EH (cell line): Measurements from ENCODE around the gene JMJD7.

Experiments
- DNase-seq: peaks from one replicate; pipeline ENCODE4 v3.0.0-alpha.2; 2015; ENCODE audit warnings: low read depth

The JMJD7 gene

DNA sequence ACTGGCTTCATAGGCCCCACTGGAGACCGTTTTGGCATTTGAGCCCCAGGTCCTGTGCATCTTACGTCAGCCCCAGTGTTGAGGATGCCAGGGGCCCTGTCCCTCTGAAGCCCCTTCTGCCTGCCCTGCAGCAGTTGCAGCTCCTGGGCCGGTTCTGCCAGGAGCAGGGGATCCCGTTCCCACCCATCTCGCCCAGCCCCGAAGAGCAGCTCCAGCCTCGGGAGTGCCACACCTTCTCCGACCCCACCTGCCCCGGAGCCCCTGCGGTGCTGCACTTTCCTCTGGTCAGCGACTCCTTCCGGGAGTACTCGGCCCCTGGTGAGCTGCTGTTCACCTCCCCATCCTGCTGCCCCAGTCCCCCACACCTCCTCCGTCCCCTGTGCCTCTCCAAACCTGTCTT, 19.3 kb downstream of the JMJD7 start:
- DNase-seq: no peak

DNA sequence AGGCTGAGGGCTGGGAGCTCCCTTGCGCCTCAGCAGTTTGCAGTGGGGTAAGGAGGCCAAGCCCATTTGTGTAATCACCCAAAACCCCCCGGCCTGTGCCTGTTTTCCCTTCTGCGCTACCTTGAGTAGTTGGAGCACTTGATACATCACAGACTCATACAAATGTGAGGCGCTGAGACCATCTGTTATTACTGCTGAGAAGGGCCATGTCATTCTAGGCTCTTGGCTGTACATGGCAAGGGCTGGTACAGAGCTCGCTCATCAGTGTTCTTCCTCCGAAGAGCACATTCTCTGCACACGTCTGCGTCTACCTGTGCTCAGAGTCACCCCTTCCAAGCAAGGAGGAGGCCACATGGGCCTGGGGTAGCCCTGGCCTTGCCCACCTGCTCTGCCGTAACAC, 20.1 kb downstream of the JMJD7 start:
- no peak for DNase-seq

DNA sequence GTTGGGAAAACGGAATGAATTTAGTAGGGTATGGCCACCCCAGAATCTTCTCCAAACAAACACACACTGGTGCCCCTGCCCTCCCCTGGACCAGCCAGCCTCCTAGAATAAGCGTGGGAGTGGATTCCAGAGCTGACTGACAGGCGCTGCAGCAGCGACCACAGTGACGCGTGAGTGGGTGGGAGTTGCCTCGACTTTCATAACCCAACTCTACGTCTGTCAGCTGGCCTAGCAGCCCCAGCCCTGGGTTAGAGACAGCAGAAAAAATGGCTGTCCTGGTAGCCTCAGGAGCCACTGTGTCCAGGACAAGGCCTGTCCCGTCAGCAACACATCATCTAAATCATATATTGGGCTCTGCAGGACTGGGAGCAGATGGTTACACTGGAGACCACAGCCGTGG, 20.7 kb downstream of the JMJD7 start:
- no peak for DNase-seq

DNA sequence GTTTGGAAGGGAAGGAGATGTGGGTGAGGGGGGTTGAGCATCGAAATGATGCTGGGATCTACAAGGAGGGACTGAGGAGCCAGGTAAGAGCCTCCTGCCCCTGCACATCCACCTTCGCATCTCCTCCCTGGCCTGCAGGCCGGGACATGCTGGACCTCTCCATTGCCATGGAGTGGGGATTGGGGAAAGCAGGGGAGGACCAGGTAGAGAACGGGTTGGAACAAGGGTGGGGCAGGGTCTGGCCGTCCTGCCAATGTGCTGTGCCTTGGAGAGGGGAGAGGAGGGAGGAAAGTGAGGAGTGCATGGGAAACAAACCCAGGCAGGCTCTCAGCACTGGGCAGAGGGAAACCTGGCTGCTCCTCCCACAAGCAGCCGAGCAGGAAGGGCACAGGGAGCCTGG, 21.3 kb downstream of the JMJD7 start:
- DNase-seq: no peak

DNA sequence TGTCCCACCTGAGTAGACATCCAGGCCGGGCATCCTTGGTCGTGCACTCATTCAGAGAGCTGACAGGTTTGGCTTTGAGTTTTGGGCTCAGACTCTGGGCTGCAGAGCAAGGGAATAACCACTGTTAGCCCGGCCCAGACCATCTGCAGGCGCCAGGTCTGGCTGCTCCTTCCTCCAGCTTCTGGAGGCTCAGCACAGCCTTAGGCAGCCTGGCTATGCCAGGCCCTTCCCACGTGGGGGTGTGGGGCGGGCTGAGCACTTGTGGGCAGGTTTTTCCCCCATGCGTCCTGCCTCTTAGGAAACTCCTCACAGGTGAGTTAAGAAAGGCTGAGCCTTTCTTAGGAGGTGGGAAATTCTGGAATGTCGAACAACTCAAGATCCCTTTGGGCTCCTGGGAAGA, 22.0 kb downstream of the JMJD7 start:
- DNase-seq: no peak

DNA sequence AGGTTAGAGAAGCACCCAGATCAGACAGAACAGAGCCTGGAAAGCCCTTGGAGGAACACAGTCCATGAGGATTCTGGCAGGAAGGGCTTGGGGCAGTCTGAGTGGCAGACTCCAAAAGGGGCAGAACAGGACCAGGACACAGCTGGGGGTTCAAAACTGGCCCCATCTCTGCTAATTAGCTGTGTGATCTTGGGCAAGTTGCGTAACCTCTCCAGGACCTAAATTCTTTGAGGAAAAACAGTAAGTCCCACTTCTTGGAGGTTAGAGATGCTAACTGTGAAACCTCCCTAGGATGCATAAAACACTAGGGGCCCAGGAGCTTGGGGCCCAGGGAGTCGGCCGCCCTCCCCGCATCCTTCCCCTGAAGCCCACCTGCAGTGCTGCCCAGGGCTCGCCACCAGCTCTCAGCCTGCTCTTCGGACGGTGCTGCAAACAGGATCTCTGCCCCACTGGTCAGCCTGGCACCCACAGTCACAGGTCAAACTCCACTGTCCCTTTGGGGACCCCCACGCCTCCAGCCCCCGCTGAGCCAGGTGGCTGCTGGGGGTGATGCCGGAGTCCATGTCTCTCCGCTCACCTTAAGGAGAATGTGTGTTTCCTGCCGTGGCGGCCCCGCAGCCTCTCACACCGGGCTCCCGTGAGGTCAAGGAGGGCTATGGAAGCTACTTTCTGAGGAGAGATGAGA, 22.7 kb downstream of the JMJD7 start:
- no peak for DNase-seq

DNA sequence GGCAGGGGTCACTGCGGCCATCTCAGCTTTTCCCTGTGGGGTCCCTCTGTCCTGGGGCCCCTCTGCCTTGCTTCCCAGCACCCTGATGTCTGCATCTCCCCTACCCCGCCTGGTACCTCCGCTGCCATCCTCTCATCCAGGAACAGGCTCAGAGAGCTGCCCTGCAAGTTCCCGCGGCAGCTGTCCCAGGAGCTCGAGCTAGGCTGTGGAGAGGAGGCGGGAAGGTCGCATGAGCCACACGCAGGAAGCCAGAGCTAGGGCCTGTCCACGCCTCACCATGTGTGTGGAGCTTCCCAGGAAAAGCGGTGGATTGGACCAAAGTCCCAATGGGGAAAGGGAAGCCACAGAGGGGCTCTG, 23.3 kb downstream of the JMJD7 start:
- no peak for DNase-seq

DNA sequence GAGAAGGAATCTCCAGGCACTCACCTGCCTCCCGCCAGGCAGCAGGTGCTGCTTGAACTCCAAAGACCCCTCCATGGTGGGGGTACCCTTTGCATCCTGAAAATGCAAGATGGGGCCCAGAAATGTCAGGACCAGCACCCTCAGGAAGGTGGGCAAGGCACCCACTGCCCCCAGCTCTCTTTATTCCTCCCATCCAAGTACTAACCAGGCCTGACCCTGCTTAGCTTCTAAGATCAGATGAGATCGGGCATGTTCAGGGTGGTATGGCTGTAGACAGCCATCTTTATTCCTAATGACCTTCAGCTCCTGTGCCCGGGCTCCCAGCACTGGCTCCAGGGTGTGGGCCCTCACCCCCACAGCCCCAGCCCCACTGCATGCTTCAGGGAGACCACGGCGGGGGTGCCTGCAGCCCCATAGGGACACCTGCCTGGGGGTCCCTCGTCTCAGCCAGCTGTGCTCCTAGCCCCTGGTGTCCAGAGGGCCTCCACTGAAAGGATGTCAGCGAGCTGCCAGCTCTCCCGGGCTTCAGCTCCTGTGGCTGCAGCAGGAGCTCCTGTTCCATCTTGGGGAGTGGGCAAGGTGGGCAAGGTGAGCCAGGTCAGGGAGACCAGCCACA, 24.0 kb downstream of the JMJD7 start:
- no peak for DNase-seq

DNA sequence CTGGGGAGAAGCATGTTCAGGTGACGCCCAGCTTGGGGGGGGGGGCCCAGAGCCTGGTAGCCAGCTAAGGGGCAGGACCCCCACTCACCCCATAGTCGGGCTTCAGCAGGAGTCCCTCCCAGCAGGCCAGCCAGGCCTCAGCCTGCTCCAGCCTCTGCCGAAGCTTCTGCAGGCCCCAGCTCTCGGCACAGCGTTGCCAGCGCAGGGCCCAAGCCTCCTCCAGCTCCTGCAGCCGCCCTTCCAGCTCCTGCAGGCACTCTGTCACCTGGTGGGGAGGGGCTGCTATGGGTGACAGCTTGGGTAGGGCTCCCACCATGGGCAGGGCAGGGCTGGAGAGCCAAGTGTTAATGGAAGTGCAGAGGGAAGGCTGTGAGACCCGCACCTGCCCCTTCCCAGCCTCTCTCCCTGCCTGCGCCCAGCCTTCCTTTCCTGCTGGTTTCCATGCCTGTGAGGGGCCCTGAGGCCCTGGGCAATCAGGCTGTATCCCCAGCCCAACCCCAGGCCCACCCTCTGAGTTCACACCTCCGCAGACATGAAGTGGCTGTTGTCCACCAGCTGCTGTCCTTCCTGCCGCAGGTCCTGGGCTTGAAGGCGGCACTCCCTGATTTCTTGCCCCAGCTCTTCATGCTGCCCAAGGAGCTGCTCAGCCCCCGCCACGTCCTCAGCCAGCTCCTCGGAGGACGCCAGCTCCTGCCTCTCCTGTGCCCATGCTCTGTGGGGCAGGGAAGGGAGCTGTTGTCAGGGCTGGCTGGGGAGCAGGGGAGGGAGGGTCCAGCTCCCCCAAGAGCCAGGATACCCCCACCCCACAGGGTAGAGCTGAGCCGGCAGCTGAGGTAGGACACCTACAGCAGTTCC, 25.1 kb downstream of the JMJD7 start:
- no peak for DNase-seq

DNA sequence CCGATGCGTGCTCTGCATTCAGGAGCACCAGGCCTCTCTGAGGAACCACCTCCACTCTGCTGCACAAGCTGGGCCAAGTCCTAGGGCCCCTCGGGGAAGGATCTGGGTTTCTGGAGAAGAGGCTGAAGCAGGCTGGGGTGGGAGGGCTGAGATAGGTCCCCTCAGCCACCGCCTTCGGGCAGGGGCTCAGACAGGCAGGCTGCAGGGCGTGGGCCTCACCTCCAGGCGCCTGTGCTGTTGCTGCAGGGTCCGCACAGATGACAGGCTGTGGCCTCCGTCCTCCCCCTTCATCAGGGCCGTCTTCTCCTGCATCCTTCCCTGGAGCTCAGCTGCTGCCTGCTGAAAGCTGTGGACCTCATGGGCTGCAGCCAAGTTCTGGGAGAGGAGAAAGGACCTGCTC, 25.9 kb downstream of the JMJD7 start:
- no peak for DNase-seq

DNA sequence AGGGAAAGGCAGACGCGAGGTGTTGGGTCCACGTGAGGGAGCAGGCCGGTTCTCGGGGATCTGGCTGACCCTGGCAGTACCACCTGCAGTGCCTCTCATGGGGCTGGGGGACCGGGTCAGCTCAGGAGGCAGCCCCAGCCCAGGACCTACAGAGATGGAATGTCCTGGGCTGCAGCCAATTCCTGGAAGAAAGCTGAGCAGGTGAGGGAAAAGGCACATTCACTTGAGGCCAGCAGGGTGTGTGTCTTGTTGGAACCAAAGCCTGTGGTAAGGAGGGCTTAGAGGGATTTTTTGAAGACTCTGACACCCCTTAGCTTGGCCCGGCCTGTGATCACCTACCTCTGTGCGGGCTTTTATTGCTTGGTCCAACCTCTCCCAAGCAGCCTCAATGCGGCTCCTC, 26.6 kb downstream of the JMJD7 start:
- DNase-seq: no peak

DNA sequence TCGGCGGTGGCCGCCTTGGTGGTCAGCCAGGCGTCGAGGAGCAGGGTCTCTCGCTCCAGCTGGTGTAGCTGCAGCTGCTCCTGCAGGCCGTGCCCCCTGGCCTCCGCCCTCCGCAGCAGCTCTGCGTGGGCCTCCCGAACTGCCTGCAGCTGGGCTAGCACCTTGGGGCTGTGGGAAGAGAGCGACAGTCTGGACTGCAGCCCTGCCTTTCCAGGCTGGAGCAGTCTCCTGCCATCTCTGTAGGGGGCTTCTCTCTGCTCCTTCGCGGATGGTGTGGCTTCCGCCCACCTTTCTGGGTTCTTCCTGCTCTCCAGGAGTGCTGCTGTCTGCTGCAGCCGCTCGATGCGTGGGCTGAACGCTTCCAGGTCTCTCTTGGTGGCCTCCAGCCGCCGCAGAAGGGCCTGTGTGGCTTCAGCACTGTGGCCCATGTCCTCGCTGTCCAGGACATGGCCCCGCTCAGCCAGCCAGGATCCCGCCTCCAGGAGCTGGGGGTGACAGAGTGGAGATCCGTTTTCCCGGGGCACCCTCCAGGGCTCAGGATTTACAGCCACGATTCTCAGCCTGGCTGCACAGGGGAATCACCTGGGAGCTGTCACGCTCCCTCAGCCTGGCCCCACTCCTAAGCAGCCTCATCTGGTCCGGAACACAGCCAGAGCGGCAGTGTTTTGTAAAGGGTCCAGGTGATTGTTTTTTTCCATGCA, 27.5 kb downstream of the JMJD7 start:
- DNase-seq: no peak

DNA sequence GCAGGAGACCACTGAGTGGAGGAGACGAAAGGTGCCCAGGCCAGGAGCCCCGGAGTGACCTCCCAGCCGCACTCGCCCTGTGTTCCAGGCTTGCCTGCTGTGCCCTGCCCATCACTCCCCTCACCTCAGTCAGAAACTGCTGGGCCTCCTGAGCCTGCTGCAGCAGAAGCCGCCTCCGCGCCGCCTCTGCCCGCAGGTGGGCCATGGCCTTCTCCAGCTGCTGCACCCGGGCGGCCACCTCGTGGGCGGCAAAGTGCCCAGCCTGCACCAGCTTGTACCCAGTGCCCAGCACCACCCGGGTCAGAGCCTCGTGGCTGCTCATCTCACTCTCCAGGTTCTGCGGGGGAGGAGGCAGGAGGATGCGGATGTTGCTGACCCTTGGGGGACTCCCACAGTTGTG, 28.4 kb downstream of the JMJD7 start:
- no peak for DNase-seq

DNA sequence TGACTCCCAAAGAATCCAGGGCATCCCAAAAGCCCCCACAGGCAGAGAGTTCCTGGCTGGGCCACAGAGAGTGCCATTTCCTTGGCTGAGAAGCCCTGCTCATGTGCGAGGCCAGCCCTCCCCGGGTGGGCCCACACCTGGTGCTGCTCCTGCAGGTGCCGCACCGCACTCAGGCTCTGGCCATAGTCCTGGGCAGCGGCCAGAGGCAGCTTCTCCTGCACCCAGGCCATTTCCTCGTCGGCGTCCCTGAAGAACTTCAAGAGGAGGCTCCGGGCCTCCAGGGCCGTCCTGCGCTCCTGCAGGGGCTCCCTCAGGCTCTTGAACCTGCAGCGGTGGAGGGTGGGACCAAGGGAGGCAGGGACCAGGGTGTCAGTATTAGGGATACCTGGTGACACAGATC, 28.8 kb downstream of the JMJD7 start:
- DNase-seq: no peak

DNA sequence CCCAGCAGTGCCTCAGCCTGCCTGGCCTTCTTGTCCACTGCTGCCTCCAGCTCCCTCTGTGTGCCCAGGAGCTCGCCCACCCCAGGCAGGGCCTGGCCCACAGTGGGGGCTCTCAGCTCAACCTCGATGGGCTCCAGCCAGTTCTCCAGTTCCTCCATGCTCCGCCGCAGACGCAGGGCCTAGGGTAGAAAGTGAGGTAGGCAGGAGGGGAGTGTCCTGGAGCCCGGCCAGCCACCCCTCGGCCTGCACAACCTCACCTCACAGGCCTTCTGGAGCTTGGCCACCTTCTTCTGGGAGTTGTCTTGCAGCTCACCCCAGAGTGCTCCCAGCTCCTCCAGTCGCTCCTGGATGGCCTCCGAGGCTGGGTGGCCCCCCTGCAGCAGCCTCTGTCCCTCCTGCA, 29.4 kb downstream of the JMJD7 start:
- DNase-seq: no peak

DNA sequence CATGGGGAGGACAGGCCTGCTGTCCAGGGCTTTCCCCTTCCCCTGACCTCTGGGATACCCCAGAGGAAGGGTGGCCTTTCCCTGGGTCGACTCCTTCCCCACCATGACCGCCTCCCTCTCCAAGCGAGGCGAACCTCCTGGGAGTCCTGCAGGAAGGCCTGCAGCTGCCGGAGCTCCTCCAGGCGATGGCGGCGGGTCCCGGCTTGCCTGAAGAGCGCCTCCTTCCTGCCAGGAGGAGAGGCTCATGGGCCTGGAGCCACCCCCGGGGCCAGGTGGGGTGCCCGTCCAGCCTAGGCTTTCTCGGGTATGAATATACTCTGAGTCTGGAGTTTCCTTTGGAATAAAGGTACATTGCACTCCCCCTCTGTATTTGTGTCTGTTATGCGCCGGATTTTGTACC, 30.9 kb downstream of the JMJD7 start:
- DNase-seq: no peak

DNA sequence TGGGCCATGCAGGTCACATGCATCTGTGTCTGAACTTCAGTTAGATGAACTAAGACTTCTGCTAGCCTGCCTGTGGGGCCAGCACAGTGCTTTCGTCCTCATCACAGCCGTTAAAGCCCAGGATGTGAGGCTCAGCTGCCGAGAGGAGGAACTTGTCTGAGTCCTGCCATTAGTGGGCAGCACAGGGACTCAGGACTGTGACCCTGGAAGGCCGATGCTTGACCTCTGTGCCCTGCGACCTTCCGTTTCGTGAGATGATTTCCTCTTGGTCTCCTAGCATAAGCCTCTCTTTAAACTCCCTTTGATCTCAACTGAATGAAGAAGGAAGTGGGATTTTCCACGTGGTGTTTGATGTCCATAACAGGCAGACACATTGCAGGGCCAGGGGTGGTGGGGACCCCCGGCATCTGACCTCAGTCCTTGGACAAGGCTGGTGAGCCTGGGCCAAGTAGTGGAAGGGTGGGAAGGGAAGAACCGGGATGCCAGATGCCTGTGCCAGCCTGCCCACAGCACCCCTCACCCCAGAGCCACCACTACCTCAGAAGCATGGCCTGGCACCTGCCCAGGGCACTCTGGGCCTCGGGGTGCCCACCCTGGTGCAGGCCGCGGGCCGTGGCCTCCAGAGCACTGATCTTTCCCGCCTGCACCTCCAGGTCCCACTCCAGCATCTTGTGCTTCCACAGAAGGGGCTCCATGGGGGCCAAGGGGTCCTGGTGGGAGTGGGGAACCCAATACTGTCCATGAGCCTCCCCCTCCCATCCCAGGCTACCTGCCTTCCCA, 32.3 kb downstream of the JMJD7 start:
- DNase-seq: no peak

DNA sequence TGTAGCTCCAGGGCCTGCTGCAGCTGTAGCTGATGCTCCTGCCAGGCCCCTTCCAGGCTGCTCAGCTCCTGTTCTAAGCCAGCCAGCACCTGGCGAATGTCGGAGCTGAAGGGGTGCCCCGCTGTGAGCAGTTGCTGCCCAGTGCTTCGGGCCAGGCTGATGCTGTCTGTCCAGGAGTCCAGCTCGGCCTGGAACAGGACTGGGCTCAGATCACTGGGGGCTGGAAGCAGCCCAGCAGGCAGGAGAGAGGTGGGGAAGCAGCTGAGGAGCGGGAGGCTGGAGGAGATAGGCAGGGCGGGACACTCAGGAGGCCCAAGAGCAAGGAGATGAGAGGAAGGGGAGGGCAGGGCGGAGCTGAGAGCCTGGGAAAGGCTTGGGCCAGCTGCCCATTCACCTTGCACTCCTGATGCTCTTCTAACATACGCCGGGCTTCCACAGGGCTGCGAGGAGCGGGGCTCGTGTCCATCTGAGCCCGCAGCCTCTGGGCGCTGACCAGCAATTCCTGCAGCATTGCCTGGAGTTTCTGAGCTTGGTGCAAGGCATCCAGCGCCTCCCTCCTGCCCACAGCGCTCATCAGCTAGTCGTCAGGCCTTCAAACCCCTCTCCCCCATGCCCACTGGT, 34.0 kb downstream of the JMJD7 start:
- no peak for DNase-seq

DNA sequence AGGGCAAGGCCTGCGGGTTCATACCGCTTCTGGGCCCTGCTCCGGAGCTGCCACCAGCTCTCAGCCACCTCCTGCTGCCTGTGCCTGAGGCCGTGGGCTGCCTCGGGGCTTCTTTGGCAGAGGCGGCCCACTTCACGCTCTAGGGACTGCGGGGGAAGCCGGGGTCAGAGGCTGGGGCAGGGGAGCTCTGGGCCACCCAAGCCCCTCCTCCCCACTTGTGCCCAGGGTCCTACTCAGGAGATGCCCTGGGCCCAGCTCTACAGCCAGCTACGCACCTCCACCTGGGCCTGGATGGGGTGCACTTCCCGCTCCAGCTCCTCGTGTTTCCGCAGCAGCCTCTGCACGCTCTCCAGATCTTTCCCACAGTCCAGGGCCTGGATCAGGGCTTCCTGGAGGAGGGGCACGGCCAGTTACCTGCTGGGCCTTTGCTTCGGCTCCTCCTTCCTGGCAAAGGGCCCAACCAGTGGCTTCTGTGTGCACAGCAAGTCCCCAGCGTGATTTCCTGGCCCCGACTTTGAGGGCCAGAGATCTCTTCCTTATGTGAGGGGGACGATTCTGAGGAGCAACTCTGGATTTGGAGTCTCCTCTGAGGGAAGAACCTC, 34.7 kb downstream of the JMJD7 start:
- DNase-seq: no peak

DNA sequence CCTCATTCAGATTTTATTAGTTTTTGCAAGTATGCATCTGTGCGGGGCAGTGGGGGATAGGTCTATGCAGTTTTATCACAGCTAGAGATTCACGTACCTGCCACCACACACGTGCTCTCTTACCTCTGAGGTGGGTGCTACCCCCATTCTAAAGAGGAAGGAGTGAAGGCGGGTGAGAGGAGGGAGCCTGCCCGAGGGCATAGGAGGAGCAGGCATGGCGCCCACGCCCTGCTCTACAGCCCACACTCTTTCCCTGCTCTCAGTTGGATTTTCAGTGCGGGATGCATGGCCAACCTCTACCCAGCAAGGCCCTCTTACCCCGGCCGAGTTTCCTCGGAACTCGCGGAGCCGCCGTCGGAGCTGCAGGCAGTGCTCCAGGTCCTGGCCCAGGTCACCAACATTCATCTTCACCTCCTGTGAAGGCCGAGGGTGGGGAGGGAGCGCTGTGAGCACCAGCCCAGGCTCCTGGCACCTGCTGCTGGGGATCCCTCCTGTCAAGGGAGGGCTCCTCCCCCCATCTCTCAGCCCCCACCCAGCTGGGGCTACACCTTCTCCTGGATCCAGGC, 37.7 kb downstream of the JMJD7 start:
- DNase-seq: no peak

DNA sequence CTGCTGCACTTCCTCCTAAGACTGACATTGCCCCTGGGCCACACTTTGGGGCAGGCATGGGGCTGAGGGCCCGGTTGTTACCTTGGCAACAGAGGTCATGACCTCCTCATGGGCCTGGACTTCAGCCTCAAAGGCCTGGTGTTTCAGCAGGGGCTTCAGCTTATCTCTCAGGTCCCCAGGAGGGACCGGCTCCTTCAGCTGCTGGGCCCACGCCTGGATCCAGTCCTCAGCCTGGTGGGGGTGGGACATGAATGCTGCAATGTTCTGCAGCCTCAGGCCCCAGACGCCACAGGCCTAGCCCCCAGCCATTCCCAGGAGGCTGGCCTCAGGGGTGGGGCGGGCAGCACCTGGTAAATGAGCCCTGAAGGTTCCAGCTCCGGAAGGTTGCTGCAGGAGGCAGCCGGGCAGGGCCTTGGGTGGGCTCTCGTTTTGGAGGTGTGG, 38.4 kb downstream of the JMJD7 start:
- no peak for DNase-seq
